Peyer's patch (tissue), 4 donors: ENCODE data around the gene EHF.

Source experiments
- POLR2A ChIP-seq, 2 donors: fragments of 450-650 bp; IDR thresholded peaks; one replicate each; pipeline ENCODE4 v1.5.1; 2017; ENCODE audit warnings: antibody characterized with exemption in 2 of 2, mild to moderate bottlenecking in 2 of 2, moderate library complexity in 2 of 2
- TF ChIP-seq, protein P1 (sequence below), 6 experiments: fragments of 450-650 bp in 4 of 6; fragments of 200-600 bp in 2 of 6; sonication (generic) in 1 of 6; IDR thresholded peaks; one replicate each; pipeline ENCODE4 v1.5.1; 2017 to 2019; ENCODE audit warnings: antibody characterized with exemption in 6 of 6, mild to moderate bottlenecking in 3 of 6, moderate library complexity in 1 of 6

- TF ChIP-seq, protein P1, sequence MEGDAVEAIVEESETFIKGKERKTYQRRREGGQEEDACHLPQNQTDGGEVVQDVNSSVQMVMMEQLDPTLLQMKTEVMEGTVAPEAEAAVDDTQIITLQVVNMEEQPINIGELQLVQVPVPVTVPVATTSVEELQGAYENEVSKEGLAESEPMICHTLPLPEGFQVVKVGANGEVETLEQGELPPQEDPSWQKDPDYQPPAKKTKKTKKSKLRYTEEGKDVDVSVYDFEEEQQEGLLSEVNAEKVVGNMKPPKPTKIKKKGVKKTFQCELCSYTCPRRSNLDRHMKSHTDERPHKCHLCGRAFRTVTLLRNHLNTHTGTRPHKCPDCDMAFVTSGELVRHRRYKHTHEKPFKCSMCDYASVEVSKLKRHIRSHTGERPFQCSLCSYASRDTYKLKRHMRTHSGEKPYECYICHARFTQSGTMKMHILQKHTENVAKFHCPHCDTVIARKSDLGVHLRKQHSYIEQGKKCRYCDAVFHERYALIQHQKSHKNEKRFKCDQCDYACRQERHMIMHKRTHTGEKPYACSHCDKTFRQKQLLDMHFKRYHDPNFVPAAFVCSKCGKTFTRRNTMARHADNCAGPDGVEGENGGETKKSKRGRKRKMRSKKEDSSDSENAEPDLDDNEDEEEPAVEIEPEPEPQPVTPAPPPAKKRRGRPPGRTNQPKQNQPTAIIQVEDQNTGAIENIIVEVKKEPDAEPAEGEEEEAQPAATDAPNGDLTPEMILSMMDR (IDR thresholded peaks at IDR 0.05) = no peak
- TF ChIP-seq POLR2A (IDR thresholded peaks at IDR 0.05) = no peak
Observed at GRCh38 chr11:34595960-34596644, 24.8 kb upstream of the EHF start.
